Glomerular visceral epithelial cell (primary cell): ENCODE data around the gene CDH22.

Experiments used
- DNase-seq: peaks from one replicate; pipeline ENCODE4 v3.0.0-alpha.2; 2016; ENCODE audit errors: extremely low spot score

The CDH22 gene

GRCh38 chr20:46172455-46172854, 135.8 kb downstream of the CDH22 start:
- no peak for DNase-seq

- no peak for DNase-seq
Observed at GRCh38 chr20:46171909-46172308, 136.4 kb downstream of the CDH22 start.

DNA sequence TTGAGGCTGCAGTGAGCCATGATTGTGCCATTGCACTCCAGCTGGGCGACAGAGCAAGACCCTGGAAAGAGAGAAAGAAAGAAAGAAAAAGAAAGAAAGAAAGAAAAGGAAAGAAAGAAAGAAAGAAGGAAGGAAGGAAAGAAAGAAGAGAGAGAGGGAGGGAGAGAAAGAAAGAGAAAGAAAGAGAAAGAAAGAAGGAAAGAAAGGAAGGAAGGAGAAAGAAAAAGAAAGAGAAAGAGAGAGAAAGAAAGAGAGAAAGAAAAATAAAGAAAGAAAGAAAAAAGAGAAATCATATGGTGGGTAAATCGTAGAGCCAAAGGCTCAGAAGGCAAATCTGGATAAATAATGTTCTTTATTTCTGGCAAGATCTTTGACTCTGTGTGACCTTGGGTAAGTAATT, 136.8 kb downstream of the CDH22 start:
- no peak for DNase-seq

DNA sequence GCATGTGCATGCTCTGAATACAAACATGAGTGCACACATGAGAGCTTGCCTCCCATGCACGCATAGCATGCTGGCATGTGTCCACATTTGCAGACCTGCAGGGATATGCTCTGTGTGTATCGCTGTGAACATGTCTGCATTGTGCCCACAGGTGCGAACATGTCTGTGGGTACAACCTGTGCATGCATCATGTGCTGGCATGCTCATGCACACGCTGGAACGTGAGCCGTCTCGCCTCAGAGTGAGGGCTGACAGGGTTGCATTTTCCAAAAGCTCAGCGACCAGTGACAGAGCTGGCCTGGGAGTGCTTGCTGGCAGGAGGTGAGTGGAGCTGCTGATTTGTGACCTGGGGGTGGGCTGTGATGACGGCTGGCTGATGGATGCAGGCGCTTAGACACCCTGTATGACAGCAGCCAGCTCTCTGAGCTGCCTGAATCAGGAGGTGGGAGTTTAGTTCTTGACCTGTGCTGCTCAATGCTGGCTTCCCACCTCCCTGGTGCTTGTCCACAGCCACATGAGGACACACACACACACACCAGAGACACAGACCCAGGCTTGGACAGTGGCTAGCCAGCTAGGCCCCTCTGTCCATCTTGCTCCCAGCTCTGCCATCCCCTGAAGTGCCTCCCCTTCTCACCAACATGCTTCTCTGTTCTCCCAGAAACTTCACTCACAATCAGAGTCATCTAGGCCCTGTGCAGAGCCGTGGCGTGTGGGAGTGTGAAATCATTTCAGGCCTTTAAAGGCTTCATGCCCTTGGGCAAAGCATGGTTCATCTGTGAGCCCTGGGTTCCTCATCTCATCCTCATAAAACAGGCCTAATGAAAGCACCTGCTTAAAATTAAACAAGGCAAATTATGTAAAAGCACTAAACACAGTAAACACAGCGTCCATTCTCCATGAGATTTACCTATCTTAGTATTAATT, 138.8 kb downstream of the CDH22 start:
- no peak for DNase-seq

GRCh38 chr20:46168438-46168837, 139.9 kb downstream of the CDH22 start:
- no peak for DNase-seq

GRCh38 chr20:46167080-46167479, 141.2 kb downstream of the CDH22 start:
- DNase-seq = no peak

- no peak for DNase-seq
Observed at GRCh38 chr20:46164254-46164653, 144.0 kb downstream of the CDH22 start.

DNA sequence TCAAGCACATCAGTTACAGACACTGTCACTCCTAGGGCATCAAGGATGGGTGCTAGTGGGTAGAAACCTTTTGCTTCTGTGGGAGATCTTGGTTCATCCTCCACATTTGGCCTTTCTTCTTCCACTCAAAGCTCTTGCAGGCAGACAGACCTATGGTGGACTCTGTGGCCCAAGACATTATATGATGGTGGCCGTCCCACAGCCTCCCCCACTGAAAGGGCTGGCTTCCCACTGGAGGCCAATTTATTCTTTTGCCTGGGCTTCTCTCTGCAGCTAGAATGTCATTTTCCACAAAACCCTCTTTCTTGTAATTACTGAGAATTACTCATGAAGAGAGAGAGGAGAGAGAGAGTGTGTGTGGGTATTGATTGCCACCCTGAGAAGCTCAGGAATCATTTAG, 146.4 kb downstream of the CDH22 start:
- DNase-seq = no peak

GRCh38 chr20:46160661-46161060, 147.6 kb downstream of the CDH22 start:
- DNase-seq = no peak

DNA sequence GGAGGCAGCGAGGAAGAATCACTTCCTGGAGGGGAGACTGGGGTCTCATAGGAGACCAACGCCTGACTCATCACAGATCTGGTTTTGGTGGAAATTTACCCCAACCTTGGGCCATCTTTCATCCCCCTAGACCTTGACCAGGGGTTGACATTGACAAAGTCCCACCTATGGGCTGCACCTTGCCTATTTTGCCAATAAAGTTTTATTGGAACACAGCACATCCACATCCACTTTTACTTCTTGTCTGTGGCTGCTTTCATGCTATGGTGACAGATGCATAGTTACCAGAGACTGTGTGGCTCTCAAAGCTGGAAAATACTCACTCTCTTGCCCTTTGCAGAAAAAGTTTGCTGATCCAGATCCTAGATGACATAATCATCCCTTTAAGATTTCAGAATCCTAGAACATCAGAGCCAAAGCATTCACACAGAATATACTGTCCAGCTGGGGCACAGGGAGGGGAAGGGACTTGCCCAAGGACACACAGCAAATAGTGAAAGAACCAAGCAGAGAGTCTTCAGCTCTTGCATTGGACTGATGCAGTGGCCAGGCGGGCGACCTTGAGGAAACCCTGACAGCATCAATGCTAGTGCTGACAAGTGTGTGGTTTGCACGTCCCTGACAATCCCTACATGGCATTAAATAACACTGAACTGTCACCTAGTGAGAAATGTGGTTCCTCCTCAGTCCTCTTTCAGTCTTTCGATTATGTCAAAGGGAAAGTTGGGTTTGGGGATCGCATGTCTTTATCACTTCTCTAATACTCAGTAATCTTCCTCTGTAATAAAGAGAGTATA, 149.0 kb downstream of the CDH22 start:
- DNase-seq = no peak

GRCh38 chr20:46158476-46158987, 149.8 kb downstream of the CDH22 start:
- DNase-seq = no peak

GRCh38 chr20:46157625-46158024, 150.7 kb downstream of the CDH22 start:
- DNase-seq = no peak

DNA sequence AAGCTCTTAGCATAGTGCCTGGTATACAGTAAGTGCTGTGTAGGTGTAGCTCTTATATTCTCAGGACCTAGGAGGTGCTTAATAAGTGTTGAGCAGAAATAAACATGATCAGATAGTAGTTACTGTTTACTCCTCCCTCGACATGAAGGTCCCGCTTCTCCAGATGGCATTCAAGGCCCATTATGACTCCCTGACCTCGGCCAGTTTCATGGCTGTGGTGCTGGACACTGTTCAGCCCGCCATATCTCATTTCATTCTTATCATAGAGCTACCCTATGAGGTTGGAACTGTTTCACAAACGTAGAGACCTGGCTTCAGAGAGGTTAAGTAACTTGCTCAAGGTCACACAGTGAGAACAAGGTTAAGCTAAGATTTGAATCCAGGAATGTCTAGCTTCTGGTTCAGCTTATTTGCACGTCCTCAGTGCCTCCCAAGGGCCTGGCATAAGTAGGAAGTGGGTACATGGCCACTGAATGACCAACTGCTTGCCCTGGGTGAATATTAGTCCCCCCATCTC, 151.2 kb downstream of the CDH22 start:
- DNase-seq = no peak

DNA sequence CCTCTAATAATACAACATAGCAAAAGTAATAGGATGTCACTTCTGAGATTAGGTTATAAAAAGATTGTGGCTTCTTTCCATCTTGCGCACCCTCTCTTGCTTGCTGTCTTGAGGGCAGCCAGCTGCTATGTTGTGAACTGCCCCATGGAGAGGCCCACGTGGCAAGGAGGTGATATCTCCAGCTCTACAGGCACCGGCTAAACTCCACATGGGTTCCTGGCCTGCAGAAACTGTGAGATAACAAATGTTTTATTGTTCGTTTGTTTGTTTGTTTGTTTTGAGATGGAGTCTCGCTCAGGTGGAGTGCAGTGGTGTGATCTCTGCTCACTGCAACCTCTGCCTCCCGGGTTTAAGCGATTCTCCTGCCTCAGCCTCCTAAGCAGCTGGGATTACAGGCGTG, 152.2 kb downstream of the CDH22 start:
- DNase-seq = no peak

DNA sequence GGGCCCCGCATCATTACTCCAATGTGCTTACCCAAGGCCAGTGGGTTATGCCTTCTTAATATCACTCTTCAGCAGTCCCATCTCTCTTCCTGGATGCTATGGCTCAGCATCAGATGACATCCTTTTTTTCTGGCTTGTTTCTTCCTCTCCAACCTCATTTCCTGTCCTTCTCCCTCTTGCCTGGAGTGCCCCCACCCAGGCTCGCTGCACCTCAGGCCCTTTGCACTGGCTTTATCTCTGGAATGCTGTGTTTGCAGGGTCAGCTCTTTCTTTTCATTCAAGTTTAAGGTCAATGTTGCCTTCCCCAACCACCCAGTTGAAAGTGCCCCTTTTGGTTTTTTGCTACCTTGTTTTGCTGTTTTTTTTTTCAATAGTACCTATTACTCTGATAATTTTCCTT, 153.5 kb downstream of the CDH22 start:
- DNase-seq = no peak

- DNase-seq = no peak
Observed at GRCh38 chr20:46154305-46154704, 154.0 kb downstream of the CDH22 start.

DNA sequence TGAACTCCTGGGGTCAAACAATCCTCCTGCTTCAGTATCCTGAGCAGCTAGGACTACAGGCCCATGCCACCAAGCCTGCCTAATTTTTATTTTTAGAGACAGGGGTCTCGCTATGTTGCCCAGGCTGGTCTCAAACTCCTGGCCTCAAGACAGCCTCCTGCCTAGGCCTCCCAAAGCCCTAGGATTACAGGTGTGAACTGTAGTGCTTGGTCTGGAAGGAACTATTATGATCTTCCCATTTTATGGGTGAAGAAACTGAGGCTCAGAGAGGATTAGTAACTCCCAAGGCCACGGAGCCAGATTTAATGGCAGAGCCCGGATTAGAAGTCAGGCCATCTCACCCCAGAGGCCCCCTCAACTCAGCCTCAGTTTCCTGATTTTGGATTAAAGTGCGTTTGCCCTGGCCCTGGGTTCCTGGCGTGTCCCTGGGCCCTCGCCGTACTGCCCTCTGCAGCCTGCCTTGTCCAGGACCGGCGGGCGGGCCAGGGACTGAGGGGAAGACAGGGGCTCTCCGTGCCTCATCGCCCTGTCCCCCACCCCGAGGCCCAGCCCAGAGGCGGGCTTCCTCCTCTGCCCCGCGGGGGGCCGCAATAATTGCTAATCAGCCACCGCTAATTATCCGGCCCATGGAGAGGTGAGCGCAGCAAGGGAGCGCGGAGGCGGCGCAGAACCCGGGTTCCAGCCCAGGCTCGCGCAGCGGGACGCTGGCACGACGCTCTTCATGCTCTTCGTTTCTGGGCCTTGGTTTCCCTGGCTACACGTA, 155.3 kb downstream of the CDH22 start:
- no peak for DNase-seq

- DNase-seq = no peak
Observed at GRCh38 chr20:46151936-46152335, 156.4 kb downstream of the CDH22 start.

- DNase-seq = no peak
Observed at GRCh38 chr20:46150943-46151342, 157.4 kb downstream of the CDH22 start.

- no peak for DNase-seq
Observed at GRCh38 chr20:46148313-46149208, 159.7 kb downstream of the CDH22 start.

DNA sequence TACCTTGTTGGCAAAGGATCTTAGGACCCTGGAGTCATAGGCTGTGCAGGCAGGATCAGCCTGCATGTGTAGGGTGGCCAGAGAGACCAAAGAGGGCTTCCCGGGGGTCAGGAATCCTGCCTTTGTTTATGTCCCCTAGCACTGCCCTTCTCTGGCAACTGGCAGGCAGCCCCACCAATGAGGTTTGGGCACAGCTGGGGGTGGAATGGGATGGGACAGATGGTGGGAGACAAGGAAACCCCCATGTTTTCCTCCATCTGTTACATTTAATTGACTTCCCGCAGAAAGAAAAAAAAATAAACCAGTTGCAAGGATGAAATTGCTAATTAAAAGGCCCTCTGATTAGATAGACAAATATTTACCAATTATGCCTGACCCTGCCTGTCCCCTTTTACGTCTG, 162.6 kb downstream of the CDH22 start:
- no peak for DNase-seq
